H9 (cell line): ENCODE measurements around the gene ECHS1. TPM values are rescaled to one million over a fixed set of nuclear protein-coding genes. Genes with fewer than 3 reads are reported as not detected.

Experiments
- DNase-seq: peaks from one replicate; pipeline ENCODE4 v3.0.0-alpha.2; 2017
- H2AFZ ChIP-seq: one replicate; pipeline ENCODE4 v1.6.1; 2013; ENCODE audit warnings: mild to moderate bottlenecking, low read length, control low read depth, moderate library complexity
- H2AK5ac ChIP-seq: 2 replicates; pipeline ENCODE4 v1.6.1; 2013; ENCODE audit warnings: low read length, control low read depth, mixed read lengths; ENCODE audit not compliant: insufficient read length
- H2BK120ac ChIP-seq: one replicate; pipeline ENCODE4 v1.6.1; 2013; ENCODE audit warnings: low read depth, mild to moderate bottlenecking, low read length, control low read depth, inconsistent platforms; ENCODE audit not compliant: poor library complexity, severe bottlenecking
- H2BK12ac ChIP-seq: 2 replicates; pipeline ENCODE4 v1.6.1; 2013; ENCODE audit warnings: low read length, control low read depth, mixed read lengths, low read depth; ENCODE audit not compliant: insufficient read length
- H2BK15ac ChIP-seq: 2 replicates; pipeline ENCODE4 v1.6.1; 2013; ENCODE audit warnings: low read depth, low read length, control low read depth
- H2BK20ac ChIP-seq: one replicate; pipeline ENCODE4 v1.6.1; 2013; ENCODE audit warnings: low read depth, mild to moderate bottlenecking, low read length, control low read depth, inconsistent platforms; ENCODE audit not compliant: poor library complexity, severe bottlenecking
- H2BK5ac ChIP-seq: 2 replicates; pipeline ENCODE4 v1.6.1; 2013; ENCODE audit warnings: low read length, control low read depth, mixed read lengths; ENCODE audit not compliant: insufficient read length
- H3K14ac ChIP-seq: 2 replicates; pipeline ENCODE4 v1.6.1; 2013; ENCODE audit warnings: low read length, control low read depth; ENCODE audit not compliant: insufficient read depth
- H3K18ac ChIP-seq: 2 replicates; pipeline ENCODE4 v1.6.1; 2013; ENCODE audit warnings: low read depth, mild to moderate bottlenecking, mixed read lengths, low read length, control low read depth; ENCODE audit not compliant: insufficient read length
- H3K23ac ChIP-seq: 2 replicates; pipeline ENCODE4 v1.6.1; 2013; ENCODE audit warnings: low read length, control low read depth, mixed read lengths, low read depth; ENCODE audit not compliant: insufficient read length
- H3K23me2 ChIP-seq: 2 replicates; pipeline ENCODE4 v1.6.1; 2013; ENCODE audit warnings: low read depth, mild to moderate bottlenecking, mixed read lengths, low read length, control low read depth; ENCODE audit not compliant: insufficient read length, poor library complexity, severe bottlenecking
- H3K27ac ChIP-seq: 2 replicates; pipeline ENCODE4 v1.5.1; 2013; ENCODE audit warnings: low read length, control low read depth, mixed read lengths, low read depth; ENCODE audit not compliant: insufficient read length
- H3K27me3 ChIP-seq: 2 replicates; pipeline ENCODE4 v1.6.1; 2013; ENCODE audit warnings: low read length, control low read depth, inconsistent platforms; ENCODE audit not compliant: insufficient read depth
- H3K4ac ChIP-seq: 2 replicates; pipeline ENCODE4 v1.6.1; 2013; ENCODE audit warnings: low read depth, mild to moderate bottlenecking, control low read depth, inconsistent platforms, low read length, moderate library complexity
- H3K4me1 ChIP-seq: 2 replicates; pipeline ENCODE4 v1.6.1; 2013; ENCODE audit warnings: low read length, control low read depth, inconsistent platforms; ENCODE audit not compliant: insufficient read depth
- H3K4me2 ChIP-seq: 2 replicates; pipeline ENCODE4 v1.6.1; 2013; ENCODE audit warnings: low read length, control low read depth, mixed read lengths; ENCODE audit not compliant: insufficient read length, insufficient read depth
- H3K56ac ChIP-seq: 2 replicates; pipeline ENCODE4 v1.6.1; 2013; ENCODE audit warnings: low read depth, mild to moderate bottlenecking, mixed read lengths, low read length, control low read depth; ENCODE audit not compliant: insufficient read length
- H3K79me1 ChIP-seq: 2 replicates; pipeline ENCODE4 v1.6.1; 2013; ENCODE audit warnings: low read depth, mild to moderate bottlenecking, moderate library complexity, low read length, control low read depth, inconsistent platforms; ENCODE audit not compliant: insufficient read depth, poor library complexity, severe bottlenecking
- H3K79me2 ChIP-seq: 2 replicates; pipeline ENCODE4 v1.6.1; 2013; ENCODE audit warnings: low read length, control low read depth, inconsistent platforms; ENCODE audit not compliant: insufficient read depth
- H3K9ac ChIP-seq: 2 replicates; pipeline ENCODE4 v1.6.1; 2013; ENCODE audit warnings: low read length, control low read depth, mixed read lengths; ENCODE audit not compliant: insufficient read length; ENCODE audit errors: extremely low read depth
- H3K9me3 ChIP-seq: one replicate; pipeline ENCODE4 v1.6.1; 2013; ENCODE audit warnings: low read depth, low read length, inconsistent platforms; ENCODE audit not compliant: control insufficient read depth
- H3T11ph ChIP-seq: one replicate; pipeline ENCODE4 v1.6.1; 2013; ENCODE audit warnings: mild to moderate bottlenecking, low read length, control low read depth, inconsistent platforms
- H4K20me1 ChIP-seq: one replicate; pipeline ENCODE4 v1.6.1; 2013; ENCODE audit not compliant: control insufficient read depth, insufficient read length, insufficient read depth
- H4K5ac ChIP-seq: 2 replicates; pipeline ENCODE4 v1.6.1; 2013; ENCODE audit warnings: low read depth, mild to moderate bottlenecking, mixed read lengths, low read length, control low read depth; ENCODE audit not compliant: insufficient read length
- H4K8ac ChIP-seq: replicated peaks from 2 replicates; pipeline ENCODE4 v1.6.1; 2013; ENCODE audit warnings: low read length, control low read depth, mixed read lengths, low read depth; ENCODE audit not compliant: insufficient read length
- H4K91ac ChIP-seq: 2 replicates; pipeline ENCODE4 v1.6.1; 2013; ENCODE audit warnings: low read depth, mild to moderate bottlenecking, moderate library complexity, mixed read lengths, low read length, control low read depth; ENCODE audit not compliant: insufficient read length
- H3K27ac Mint-ChIP-seq, 3 experiments: 2 replicates in 2 of 3; 3 replicates in 1 of 3; pipeline ENCODE4 v1.8.0; 2020 to 2021; ENCODE audit warnings: mixed read lengths in 3 of 3, mild to moderate bottlenecking in 1 of 3, moderate library complexity in 1 of 3
- H3K27me3 Mint-ChIP-seq: 2 replicates; pipeline ENCODE4 v1.8.0; 2021; ENCODE audit warnings: low read depth, mild to moderate bottlenecking, moderate library complexity, mixed read lengths
- H3K36me3 Mint-ChIP-seq, 3 experiments: 2 replicates in 2 of 3; 3 replicates in 1 of 3; pipeline ENCODE4 v1.8.0; 2020 to 2021; ENCODE audit warnings: low read depth in 3 of 3, mixed read lengths in 3 of 3; ENCODE audit not compliant: insufficient read depth in 1 of 3
- H3K4me1 Mint-ChIP-seq, 2 experiments: 2 replicates each; pipeline ENCODE4 v1.8.0; 2020; ENCODE audit warnings: mixed read lengths in 2 of 2
- H3K4me3 Mint-ChIP-seq, 2 experiments: 2 replicates in 1 of 2; 3 replicates in 1 of 2; pipeline ENCODE4 v1.8.0; 2020 to 2021; ENCODE audit warnings: mild to moderate bottlenecking in 2 of 2, mixed read lengths in 2 of 2, moderate library complexity in 1 of 2
- H3K9me3 Mint-ChIP-seq, 2 experiments: 2 replicates in 1 of 2; 3 replicates in 1 of 2; pipeline ENCODE4 v1.8.0; 2020; ENCODE audit warnings: mild to moderate bottlenecking in 2 of 2, mixed read lengths in 2 of 2, moderate library complexity in 1 of 2
- WGBS: extraction: QIAGEN DNeasy Blood & Tissue Kit; methylation state at CpG from one replicate; pipeline ENCODE4 v1.1.7; 2013; ENCODE audit warnings: missing lambda C conversion rate, low lambda C conversion rate, mixed read lengths; ENCODE audit not compliant: insufficient read length; ENCODE audit errors: extremely low coverage; 5-methylcytosine and 5-hydroxymethylcytosine counted together
- total RNA-seq: library from RNA; stranded (reverse); gene quantifications from 2 replicates; pipeline ENCODE4 v1.2.1, GENCODE V29; 2021
- TF ChIP-seq, protein P1 (sequence below): fragments of 200-600 bp; sonication (generic); conservative IDR thresholded peaks from 3 replicates; pipeline ENCODE4 v1.8.0; 2021; ENCODE audit warnings: antibody characterized with exemption, mild to moderate bottlenecking

The ECHS1 gene
- total RNA-seq, 1 experiment from 2014 or later = 94.1 TPM

DNA sequence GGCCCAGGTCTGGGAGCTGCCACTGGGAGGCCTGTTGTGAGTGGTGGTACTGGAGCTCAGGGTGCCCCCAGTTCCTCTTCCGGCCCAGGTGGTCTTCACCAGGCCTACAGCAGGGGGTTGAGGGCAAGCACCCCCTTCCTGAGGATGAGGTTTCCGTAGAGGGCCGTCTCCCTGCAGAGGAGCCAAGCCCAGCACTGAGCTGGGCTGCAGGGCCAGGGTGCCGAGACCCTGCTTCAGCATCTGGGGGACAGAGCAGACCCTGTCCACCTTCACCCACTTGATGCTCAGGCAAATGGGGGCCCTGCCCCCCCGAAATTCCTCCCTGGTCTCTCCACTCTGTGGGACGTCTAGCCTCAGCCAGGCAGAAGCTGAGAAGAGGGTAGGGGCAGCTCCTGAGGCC, 17.9 kb downstream of the ECHS1 start:
- H3K79me1 ChIP-seq = no peaks in the 10 kb centered on the region
- no CpG with 5 or more reads among the region's 6 CpGs for WGBS

More for the DNA sequence above, 17.9 kb downstream of the ECHS1 start:
- DNase-seq = no peak
- Histone ChIP-seq H2AFZ (no peak overlapping the region), H2BK120ac (no peak overlapping the region), H3K18ac (no peak overlapping the region), H3K27me3 (no peaks in the 10 kb centered on the region; the same call in 1 of the 2 replicates), H3K4me2 (no peak overlapping the region), H3T11ph (no peak overlapping the region), H4K91ac (no peak overlapping the region), H3K56ac (no peak overlapping the region), H2BK20ac (no peak overlapping the region), H3K23ac (no peak overlapping the region), H3K14ac (no peak overlapping the region), H2BK5ac (no peak overlapping the region), H3K4me1 (no peaks in the 10 kb centered on the region), H3K23me2 (no peaks in the 10 kb centered on the region), H3K4ac (no peak overlapping the region), H4K20me1 (no peaks in the 10 kb centered on the region), H4K8ac (no peak overlapping the region), H4K5ac (no peak overlapping the region), H3K27ac (no peak overlapping the region), H2BK12ac (no peak overlapping the region), H3K79me2 (no peaks in the 10 kb centered on the region), H2AK5ac (no peak overlapping the region), H2BK15ac (no peak overlapping the region), H3K9ac (no peak overlapping the region), H3K9me3 (no peaks in the 10 kb centered on the region)
- H3K27me3 Mint-ChIP-seq = peaks cover 16% of the 10 kb centered on the region
- H3K4me3 Mint-ChIP-seq = no peak overlapping the region
- H3K36me3 Mint-ChIP-seq = peaks cover 0 to 3% (median 3%) of the 10 kb centered on the region in 3 experiments; a peak in 1 of 7 replicates
- H3K27ac Mint-ChIP-seq = no peak overlapping the region
- no peaks in the 10 kb centered on the region for H3K9me3 Mint-ChIP-seq
- H3K4me1 Mint-ChIP-seq = peaks cover 2 to 8% of the 10 kb centered on the region in 2 experiments; a peak in 2 of 4 replicates
- TF ChIP-seq, protein P1, sequence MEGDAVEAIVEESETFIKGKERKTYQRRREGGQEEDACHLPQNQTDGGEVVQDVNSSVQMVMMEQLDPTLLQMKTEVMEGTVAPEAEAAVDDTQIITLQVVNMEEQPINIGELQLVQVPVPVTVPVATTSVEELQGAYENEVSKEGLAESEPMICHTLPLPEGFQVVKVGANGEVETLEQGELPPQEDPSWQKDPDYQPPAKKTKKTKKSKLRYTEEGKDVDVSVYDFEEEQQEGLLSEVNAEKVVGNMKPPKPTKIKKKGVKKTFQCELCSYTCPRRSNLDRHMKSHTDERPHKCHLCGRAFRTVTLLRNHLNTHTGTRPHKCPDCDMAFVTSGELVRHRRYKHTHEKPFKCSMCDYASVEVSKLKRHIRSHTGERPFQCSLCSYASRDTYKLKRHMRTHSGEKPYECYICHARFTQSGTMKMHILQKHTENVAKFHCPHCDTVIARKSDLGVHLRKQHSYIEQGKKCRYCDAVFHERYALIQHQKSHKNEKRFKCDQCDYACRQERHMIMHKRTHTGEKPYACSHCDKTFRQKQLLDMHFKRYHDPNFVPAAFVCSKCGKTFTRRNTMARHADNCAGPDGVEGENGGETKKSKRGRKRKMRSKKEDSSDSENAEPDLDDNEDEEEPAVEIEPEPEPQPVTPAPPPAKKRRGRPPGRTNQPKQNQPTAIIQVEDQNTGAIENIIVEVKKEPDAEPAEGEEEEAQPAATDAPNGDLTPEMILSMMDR = no peak
